NCI-H2081 treated with DMSO at 0.1 percent for 48 hours (cell line): ENCODE results near the gene CNPY4.

Experiments used
- DNase-seq: peaks from one replicate; lab custom pipeline; 2025; lab: John Stamatoyannopoulos, UW

The CNPY4 gene

DNA sequence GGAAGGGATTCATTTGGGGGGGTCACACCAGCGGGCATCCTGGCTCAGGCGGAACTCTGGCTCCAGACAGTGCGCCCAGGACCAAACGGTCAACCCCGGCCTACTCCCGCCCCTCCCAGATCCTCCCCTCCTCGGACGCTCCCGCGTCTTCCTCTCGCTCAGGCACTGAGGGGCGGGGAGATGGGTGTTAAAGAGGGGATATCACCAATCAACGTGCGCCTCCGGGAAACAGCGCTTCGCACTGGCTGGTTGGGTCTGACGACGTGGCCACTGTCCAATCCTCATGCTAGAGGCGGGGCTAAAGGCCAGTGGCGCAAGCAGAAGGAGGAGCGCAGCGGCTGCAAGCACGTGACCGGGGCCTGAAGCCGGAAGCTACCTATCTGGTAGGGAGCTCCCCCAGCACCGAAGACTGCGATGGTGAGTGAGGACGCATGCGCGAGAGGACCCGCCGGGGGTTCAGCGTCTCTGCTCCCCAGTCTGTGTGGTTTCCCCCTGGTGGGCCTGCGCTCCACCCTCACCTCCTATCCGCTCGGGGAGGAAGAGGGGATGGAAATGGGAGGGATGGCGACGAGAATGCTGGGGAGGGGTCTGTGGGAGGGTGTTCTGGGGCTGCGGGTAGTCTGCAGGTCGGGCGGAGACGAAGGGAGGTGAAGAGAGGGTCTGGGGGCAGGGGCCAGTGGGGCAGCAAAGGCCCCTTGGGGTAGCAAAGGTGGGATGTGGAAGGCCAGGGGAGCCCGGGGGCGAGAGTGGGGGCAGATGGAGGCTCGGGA, 29.3 kb downstream of the CNPY4 start, which contains the start of gene LAMTOR4:
TSS of gene LAMTOR4 (plus strand) at position 360 of the 770 bp plus-strand sequence. CDS start at position 415, 55 bp downstream.
- peak; percentile 99 for DNase-seq

DNA sequence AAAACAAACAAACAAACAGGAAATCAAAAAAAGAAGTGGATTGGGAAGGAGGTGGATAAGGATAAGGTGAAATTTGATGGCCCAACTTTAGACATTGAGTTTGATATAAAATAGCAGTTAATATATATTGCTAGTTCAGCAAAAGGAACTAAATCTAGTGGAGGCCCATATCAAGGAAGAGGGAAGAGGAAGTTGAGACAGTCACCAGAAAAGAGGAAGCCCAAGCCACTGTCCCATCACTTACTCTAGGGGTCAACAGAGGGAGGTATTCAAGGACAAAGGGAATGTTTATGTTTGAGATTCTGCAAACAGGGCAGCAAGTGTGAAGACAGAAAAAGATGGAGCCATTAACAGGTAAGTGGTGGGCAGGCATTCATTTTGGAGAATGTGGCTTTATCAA, 33.0 kb downstream of the CNPY4 start:
- DNase-seq: no peak

DNA sequence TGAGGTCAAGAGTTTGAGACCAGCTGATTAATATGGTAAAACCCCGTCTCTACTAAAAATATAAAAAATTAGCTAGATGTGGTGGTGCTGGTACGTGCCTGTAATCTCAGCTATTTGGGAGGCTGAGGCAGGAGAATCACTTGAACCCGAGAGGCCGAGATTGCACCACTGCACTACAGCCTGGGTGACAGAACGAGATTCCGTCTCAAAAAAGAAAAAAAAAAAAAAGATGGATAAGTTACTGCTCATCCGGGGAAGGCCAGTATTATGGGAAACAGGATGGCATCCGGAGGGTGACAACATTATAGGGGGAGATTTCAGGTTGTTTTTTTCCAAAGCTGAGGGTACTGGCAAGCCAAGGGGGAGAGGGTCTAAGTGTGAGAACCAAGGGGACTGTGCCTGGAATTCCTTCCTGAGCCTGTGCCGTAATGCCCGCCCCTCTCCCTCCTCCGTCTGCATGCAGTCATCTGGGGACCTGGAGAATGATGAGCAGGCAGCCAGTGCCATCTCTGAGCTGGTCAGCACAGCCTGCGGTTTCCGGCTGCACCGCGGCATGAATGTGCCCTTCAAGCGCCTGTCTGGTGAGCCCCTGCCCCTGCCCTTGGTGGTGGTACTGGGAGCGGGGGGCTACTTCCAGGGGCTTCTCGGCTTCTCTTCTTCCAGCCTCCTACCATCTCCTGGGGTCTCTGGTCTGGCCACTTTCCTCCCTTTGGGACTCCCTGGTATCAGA, 33.7 kb downstream of the CNPY4 start:
- DNase-seq: no peak

DNA sequence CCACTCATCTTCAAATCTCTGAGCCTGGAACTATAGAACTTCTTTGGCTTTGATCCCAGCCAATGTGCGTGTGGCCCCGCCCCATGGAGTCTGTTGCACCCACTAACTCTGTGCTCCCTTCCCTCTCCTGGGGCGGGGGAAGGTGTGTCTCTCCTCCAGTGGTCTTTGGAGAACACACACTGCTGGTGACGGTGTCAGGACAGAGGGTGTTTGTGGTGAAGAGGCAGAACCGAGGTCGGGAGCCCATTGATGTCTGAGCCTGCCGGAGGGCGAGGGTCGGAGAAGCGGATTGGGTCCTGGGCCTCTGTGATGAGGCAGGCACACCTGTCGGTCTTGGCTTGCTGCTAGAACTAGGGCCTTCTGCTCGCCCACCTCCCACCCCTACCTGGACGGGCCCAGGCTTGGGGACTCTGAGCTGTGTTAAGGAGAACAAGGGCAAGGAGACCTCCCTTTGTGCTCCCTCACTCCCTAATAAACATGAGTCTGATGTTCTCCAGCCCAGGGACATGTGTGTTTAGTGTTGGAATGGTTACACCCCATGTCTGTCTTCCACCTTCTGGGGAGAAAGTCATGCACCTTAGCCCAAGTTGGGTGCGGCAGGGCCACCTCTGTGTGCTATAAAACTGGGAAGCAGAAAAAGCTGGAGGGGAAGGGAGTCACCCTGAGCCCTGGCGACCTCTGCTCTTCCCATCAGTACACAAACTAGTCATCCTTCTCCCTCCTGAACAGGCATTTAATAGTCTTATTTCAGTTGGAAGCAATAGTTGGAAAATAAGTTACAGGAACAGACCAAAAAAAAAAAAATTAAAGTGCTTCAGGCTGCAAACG, 34.5 kb downstream of the CNPY4 start:
- DNase-seq: no peak

DNA sequence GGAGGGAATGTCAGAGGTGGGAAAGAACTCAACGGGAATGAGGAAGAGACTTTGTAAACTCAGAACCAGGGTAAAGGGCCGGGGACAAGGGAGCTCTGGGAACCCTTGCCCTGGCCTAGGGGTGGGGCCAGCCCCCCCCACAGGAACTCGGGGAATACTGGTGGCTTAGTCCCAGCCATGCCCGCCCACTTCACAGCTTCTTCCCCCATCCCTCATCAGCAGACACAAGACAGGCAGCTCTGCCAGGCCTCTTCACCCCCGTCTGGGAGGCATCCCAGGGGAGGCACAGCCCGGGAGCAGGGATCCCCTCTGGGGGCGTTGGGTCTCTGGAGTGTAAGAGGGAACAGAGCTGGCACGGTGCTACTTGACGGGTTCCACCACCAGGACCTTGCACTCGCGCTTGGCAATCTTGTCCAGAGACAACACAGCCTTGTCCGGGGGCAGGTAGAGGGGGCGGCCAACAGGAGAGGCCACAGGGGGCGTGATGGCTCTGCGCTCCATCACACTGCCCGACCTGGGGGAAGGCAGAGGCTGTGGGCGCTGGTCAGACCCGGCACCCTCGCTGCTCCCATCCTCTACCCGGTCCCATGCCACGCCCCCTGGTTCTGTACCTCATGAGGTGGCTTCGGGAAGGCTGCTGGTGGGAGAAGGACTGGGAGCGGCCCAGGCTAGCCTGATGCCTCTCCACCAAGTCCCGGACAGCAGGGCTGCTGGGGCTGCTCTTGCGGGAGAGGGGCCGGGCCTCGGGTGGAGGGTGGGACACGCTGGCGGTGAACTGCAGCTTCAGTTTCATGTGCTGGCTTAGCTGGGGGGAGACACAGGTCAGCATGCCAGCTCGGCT, 35.4 kb downstream of the CNPY4 start:
- no peak for DNase-seq

DNA sequence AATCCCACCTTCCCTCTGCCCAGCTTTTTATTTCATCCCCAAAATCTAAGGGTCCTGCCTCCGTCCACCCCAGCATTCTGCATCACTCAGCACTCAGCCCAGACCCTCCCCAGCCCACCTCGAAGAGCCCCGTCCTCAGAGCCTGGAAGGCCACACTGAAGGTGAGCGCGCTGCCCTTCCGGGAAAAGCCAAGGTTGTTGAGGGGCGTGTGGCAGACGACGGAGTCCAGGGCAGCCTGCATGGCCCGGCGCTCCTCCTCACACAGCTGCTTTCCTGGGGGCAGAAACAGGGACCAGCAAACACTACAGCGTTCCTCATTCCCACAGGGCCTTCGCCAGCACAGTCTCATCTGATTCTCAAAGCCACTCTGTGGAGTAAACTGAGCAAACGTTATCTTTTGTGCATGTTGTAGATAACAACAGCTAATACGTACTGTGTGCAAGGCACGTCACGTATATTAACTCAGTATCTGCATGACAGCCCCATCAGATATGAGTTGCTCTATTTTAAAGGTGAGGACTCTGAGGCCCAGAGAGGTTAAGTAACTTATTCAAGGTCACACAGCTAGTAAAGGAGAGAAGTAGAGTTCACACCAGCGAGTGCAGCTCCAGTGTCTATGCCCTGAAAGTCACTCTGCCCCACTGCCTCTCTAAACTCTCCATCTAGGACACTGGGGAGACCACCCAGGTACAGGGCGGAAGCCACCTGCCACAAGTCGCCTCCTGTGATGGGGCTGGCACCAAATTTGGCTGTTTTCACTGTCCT, 36.3 kb downstream of the CNPY4 start:
- no peak for DNase-seq

DNA sequence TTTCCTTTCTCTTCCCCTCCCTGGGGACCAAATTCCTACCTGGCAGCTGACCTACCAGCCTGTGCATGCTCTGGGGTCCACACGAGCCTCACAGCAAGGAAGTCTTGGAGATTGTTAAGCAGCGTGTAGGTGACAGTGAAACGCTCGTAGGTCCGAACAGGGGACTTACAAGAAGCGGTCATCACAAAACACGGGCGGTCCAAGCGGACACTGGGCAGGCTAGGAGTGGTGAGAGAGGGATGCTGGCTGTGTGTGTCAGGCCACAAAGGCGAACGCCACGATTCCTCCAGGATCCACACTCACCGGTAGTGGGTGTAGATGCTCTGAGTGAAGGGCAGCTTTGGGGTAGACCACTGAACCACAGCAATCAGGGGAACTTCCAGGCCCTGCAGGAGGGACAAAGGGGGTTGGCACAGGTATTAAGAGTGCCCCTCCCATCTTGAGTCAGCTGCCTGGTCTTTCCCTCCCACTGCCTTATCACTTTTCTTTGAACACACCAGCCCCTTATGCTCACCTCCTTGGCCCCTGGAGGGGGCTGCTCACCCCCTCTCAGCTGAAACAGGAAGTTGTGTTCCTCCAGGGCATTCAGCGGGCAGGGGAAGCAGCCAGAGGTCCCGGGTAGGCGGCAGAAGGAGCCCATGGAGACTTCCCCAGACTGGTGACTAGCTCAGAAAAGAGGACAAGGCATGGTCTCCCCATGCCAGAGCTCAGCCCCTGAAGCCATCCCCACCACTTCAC, 37.1 kb downstream of the CNPY4 start:
- DNase-seq: no peak

DNA sequence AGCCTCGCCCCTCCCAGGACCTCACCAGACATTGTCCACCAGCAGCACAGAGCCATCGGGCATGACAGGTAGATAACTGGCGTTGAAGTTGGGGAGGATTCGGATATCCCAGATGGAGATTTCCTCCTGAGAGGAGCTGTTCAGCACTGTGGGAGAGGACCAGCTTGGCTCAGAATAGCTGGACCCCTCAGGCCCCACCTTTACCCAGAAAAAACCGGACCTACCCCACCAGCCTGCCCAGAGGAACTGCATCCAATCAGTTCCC, 37.6 kb downstream of the CNPY4 start:
- no peak for DNase-seq

DNA sequence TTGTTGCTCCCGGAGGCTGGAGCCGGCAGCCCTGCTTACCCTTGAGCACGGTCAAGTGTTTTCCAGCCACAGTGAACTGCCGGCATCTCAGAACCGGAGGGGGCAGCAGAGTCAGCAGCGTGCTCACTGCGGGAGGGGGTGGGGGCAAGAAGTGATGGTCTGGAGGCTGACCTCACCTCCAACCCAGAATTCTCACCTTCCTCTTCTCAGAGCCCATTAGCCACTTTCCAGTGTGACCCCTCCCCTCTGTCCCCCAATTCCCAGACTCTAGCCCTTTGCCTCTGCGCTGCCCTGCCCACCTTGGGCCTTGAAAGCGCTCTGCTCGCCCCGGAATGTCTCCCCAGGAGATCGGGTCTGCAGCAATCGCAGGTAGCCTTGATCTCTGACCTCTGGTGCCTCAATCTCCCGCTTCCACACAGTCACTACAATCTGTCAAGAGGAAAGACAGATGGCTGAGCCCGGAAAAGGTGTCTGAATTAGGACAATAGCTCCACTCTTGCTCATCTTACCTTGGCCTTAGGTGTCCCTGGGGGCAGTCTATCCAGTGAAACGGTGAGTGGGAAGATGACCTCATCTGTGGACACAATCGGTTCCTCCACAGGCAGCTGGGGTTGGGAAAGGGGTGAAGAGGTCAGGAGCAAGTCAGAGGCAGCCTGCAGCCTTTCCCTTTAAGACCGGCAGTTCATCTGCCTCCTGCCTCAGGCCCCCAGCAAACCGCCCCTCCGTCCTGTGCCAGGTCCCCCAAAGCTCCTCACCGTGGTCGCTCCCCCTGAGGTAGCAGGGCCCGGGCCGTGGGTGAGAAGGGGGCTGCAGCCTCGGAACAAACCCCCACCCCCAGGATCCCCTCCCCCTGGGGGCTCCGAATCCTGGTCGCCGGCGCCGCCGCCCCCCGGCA, 38.1 kb downstream of the CNPY4 start:
- no peak for DNase-seq

DNA sequence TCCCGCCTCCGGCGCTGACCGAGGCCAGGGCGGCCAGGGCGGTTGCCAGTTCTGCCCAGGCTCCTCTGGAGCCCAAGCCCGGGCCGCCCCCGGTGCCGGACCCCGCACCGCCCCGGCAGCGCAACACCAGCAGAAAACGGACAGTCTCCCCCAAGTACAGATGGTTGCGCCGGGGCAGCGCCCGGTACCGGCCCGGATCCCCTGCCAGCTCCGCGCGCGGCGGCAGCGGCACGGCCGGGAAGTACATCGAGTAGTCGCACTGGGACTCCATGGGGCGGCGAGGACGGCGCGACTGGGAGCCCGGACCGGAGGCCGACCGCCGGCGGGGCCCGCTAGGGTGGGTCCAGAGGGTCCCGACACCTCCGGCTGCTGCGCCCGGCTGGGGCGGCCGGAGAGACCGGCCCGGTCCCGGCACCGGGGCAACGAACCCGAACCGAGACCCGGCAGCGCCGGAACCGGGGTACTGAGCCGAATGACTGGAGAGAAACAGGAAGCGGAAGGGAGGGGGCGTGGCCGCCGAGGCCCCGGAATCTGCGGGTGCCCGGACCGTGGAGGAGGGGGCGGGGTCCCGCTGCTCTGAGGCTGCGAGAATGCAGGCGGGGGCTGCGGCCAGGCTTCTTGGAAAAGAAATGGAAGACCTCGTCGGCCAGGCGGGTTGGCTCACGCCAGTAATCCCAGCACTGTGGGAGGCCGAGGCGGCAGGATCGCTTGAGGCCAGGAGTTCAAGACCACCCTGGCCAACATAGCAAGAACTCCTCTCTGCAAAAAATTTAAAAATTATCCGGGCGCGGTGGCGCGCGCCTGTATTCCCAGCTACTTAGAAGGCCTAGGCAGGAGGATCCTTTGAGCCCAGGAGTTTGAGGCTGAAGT, 39.0 kb downstream of the CNPY4 start, which contains the start of gene TRAPPC14:
TSS of gene TRAPPC14 (minus strand) at position 495 of the 870 bp plus-strand sequence. CDS start at position 271, 224 bp downstream.
- no peak for DNase-seq

DNA sequence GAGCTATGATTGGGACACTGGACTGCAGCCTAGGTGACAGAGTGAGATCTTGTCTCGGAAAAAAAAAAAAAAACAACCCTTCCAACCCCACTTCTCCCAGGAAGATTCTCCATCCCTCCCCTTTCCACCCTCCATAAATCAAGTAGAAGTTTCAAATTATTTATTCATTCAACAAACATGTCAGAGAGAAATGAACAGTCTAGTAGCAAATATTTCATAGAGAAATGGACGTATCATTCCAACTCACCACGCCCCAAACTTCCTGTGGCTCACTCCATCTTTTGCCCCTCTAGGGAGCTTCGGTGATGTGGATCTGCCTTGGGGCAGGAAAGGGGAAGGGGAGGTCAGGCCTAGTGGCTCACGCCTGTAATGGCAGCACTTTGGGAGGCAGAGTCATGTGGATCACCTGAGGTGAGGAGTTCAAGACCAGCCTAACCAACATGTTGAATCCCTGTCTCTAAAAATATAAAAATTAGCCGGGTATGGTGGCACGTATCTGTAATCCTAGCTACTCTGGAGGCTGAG, 39.7 kb downstream of the CNPY4 start:
- DNase-seq: no peak

DNA sequence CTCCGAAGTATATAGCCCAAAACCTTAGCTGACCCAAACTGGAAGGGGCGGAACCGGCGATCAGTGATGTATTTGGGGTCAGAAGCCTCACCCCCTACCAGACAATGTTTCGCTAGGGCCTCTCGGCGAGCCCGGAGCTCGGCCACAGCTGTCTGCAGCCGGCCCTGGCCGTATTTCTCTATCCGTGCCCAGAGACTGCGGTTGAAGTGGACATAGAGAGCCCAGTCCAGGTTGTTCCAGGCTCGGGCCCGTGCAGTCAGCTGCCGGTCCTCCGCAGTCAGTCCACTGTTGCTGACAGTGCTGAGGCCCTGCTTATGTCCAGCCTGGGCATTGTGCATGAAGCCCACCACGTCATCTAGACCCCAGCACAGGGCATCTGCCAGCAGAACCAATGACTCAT, 40.6 kb downstream of the CNPY4 start:
- DNase-seq: no peak

DNA sequence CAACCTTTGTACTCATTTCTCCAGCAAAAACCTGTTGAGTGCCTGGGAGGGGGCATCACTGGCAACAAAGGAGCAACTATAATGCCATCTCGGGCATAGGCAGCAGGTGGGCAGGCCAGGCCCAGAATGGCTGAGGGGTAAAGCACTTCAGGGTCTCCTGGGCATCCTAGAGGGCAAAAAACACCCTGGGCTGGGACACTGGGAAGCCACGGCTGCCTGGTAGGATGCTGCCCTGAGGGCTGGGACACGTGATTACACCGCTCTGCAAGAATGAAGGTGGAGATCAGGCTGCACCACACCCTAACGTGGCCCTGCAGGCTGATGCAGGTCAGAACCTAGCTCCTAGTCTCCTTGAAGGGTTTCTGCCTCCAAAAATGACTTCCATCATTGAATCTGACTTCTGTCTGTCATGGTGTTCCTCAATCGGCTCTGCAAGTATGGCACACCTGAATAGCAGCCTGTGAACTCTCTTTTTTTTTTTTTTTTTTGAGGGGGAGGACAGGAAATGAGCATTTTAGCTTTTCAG, 43.6 kb downstream of the CNPY4 start:
- DNase-seq: no peak

DNA sequence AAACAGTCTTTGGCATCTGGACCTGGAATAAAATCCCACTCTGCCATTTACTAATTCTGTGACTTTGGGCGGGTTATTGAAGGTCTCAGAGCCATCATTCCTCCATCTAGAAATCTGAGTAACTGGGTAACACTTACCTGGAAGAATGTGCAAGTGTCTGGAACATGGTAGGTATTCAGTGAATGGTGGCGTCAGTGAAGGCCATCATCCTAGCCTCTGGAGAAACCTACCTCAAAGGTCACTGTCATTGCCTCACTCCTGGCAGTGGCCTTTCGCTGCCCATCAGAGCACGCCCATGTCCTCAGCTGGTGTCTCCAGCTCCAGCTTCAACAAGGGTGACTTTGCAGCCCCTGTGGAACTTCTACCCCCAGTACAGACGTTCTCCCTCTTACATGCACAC, 44.4 kb downstream of the CNPY4 start:
- DNase-seq: no peak

DNA sequence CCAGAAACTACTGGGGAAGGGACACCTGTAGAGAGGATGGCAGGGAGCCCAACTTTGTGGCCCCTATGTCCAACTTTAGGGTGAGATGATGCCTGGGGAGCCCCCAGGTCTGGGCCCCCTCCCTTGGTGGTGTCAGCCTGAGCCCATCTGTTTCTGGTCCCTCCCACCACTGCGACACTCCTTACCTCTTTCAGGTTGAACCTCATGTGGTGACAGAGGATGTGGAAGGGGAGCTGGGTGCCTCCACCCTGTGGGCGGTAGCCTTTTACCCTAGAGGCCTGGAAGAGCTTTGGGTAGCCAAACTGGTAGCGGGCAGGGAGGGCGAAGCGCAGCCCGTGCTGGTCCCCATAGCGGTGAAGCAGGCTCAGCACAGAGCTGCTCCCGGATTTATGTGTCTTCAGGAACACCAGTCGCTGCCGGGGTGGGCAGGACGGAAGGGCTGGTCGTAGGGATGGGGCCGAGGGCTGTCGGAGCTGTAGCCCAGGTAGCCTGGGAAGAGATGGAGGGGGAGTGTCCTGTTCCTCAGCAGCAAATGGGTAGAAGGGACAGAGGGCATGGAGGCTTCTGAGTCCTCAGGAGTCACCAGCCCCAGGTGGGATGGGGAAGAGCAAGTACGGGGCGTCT, 47.0 kb downstream of the CNPY4 start:
- DNase-seq: no peak

DNA sequence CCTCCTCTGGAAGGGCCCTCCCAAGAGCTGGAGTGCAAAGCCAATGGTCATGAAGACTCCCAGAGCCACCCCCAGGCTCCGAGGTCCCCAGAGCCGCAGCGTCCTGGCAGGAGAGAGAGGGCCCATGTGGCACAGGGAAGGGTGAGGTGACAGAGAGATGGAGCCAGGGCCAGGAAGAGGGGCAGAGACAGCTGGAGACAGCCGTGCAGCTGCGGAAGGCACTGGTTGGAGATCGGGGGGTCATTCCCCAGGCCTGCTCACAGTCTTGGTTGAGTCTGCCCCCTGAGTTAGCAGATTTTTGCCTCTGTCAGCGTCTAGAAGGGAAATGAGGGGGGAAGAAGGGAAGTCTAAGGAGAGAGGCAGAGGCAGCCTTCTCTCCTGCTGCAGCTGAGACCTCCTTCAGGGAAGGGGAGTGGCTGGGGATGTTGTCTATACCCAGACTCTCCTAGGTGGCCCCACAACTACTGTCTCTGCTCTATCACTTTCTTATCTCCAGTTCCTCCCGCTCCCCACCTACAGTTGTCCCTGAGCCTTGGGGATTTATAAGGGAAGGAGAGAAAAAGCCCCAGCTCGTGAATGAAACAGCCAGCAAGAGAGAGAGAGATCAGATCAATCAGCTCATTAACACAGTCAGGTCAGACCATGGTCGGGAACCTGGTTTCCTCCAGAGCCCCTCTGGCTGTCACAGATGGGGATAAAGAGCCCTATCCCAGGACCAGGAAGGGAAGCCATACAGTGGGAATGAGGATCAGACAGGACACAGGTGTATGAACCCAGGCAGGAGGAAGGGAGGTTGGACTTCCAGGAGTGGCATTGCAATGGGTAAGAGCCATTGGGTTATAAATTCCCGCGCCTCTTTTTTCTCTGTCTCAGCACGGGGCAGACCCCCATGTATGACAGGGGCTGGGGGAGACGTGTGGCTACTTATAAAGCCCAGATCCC, 47.8 kb downstream of the CNPY4 start:
- DNase-seq: no peak
